Measurements from ENCODE around the gene FAM131C.

FAM131C gene

GRCh38 chr1:16014509-16015482 lies 58.7 kb downstream of the FAM131C start:
- DNase-seq = peak; percentile 70

GRCh38 chr1:16013908-16014258 lies 59.6 kb downstream of the FAM131C start:
- DNase-seq = no peak

GRCh38 chr1:16013220-16013907 lies 60.1 kb downstream of the FAM131C start:
- peak; percentile 79 for DNase-seq

GRCh38 chr1:16012590-16013219 lies 60.7 kb downstream of the FAM131C start:
- peak; percentile 78 for DNase-seq

- no peak for DNase-seq
Observed at GRCh38 chr1:16011936-16012589, 61.4 kb downstream of the FAM131C start.

GRCh38 chr1:16010837-16011236 lies 62.6 kb downstream of the FAM131C start:
- DNase-seq = no peak

GRCh38 chr1:16009678-16010077 lies 63.8 kb downstream of the FAM131C start:
- DNase-seq = no peak

- DNase-seq = peak; percentile 84
Observed at GRCh38 chr1:16009030-16009460, 64.4 kb downstream of the FAM131C start.

Data from right forelimb (tissue), 1 donor.